K562 (cell line): ENCODE measurements around the gene DCUN1D1. TPM values are rescaled to one million over a fixed set of nuclear protein-coding genes. Genes with fewer than 3 reads are reported as not detected.

Experiments
- ARID3A ChIP-seq: IDR thresholded peaks from 2 replicates; pipeline ENCODE4 v1.6.1; 2012; ENCODE audit warnings: low read depth, low read length, improper control_type of control experiment, borderline replicate concordance
- BCOR ChIP-seq: fragments of 450-650 bp; IDR thresholded peaks from 2 replicates; pipeline ENCODE4 v1.6.1; 2016
- DACH1 ChIP-seq: fragments of 450-650 bp; IDR thresholded peaks from 2 replicates; pipeline ENCODE4 v1.6.1; 2018; ENCODE audit not compliant: partially characterized antibody
- MEIS2 ChIP-seq: fragments of 450-650 bp; IDR thresholded peaks from 2 replicates; pipeline ENCODE4 v1.6.1; 2014; ENCODE audit warnings: mild to moderate bottlenecking; ENCODE audit not compliant: partially characterized antibody
- OTX1 ChIP-seq: fragments of 450-650 bp; formaldehyde crosslinking; IDR thresholded peaks from 2 replicates; pipeline ENCODE4 v1.4.0; 2022; ENCODE audit warnings: mild to moderate bottlenecking
- SMC3 ChIP-seq: conservative IDR thresholded peaks from 2 replicates; pipeline ENCODE4 v1.6.1; 2011; ENCODE audit warnings: low read depth, low read length, improper control_type of control experiment; ENCODE audit not compliant: insufficient read depth
- TOE1 ChIP-seq, 2 experiments: fragments of 450-650 bp in 1 of 2; sonication (generic) in 1 of 2; formaldehyde crosslinking in 1 of 2; IDR thresholded peaks; 2 replicates each; pipeline versions ENCODE4 v1.7.1 to v1.8.0; 2016 to 2022; ENCODE audit warnings: borderline replicate concordance in 2 of 2, mild to moderate bottlenecking in 2 of 2, antibody characterized with exemption in 1 of 2, inconsistent platforms in 1 of 2, low read depth in 1 of 2, missing genetic modification reagents in 1 of 2, moderate library complexity in 1 of 2
- U2AF2 ChIP-seq: fragments of 200-400 bp; formaldehyde crosslinking; optimal IDR thresholded peaks from 2 replicates; pipeline ENCODE3; 2017; ENCODE audit warnings: low read depth, mild to moderate bottlenecking, low read length
- polyA plus RNA-seq, 8 experiments: library from polyadenylated mRNA; depleted of rRNA in 4 of 8; stranded (reverse) in 5 of 8; unstranded in 3 of 8; fragments of >200 nt; fragmentation: Nextera tagmentation in 2 of 8; fragmentation: Illumina TruSeq in 1 of 8; extraction: Ambion mirVana in 2 of 8; extraction: Trizol in 1 of 8; gene quantifications; 2 replicates each; pipeline versions ENCODE4 v1.2.1 to v1.2.3, GENCODE V29; 2011 to 2014; ENCODE audit warnings: inconsistent platforms in 1 of 8, missing spikeins in 1 of 8
- total RNA-seq, 7 experiments: library from RNA; depleted of rRNA in 6 of 7; stranded (reverse); fragments of >200 nt in 6 of 7; fragmentation: Illumina TruSeq in 2 of 7; extraction: Trizol in 2 of 7; gene quantifications; 2 replicates each; pipeline versions ENCODE4 v1.2.1 to v1.2.3, GENCODE V29; 2011 to 2021; ENCODE audit warnings: low replicate concordance in 1 of 7
- TF ChIP-seq, protein P1 (sequence below), 2 experiments: fragments of 450-650 bp; formaldehyde crosslinking in 1 of 2; IDR thresholded peaks; 2 replicates each; pipeline versions ENCODE4 v1.4.0 to v1.6.1; 2014 to 2020; ENCODE audit warnings: mild to moderate bottlenecking in 2 of 2, borderline replicate concordance in 1 of 2, low read depth in 1 of 2

Gene DCUN1D1
- total and polyA plus RNA-seq, 9 of the 15 experiments (the other 6 are each of a cell fraction or from before 2014, with no cell fraction given): 11.4 to 46.8 (median 28.2) TPM

GRCh38 chr3:182909318-182910040 lies 70.9 kb downstream of the DCUN1D1 start (continued):
- TF ChIP-seq, protein P1, sequence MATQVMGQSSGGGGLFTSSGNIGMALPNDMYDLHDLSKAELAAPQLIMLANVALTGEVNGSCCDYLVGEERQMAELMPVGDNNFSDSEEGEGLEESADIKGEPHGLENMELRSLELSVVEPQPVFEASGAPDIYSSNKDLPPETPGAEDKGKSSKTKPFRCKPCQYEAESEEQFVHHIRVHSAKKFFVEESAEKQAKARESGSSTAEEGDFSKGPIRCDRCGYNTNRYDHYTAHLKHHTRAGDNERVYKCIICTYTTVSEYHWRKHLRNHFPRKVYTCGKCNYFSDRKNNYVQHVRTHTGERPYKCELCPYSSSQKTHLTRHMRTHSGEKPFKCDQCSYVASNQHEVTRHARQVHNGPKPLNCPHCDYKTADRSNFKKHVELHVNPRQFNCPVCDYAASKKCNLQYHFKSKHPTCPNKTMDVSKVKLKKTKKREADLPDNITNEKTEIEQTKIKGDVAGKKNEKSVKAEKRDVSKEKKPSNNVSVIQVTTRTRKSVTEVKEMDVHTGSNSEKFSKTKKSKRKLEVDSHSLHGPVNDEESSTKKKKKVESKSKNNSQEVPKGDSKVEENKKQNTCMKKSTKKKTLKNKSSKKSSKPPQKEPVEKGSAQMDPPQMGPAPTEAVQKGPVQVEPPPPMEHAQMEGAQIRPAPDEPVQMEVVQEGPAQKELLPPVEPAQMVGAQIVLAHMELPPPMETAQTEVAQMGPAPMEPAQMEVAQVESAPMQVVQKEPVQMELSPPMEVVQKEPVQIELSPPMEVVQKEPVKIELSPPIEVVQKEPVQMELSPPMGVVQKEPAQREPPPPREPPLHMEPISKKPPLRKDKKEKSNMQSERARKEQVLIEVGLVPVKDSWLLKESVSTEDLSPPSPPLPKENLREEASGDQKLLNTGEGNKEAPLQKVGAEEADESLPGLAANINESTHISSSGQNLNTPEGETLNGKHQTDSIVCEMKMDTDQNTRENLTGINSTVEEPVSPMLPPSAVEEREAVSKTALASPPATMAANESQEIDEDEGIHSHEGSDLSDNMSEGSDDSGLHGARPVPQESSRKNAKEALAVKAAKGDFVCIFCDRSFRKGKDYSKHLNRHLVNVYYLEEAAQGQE (IDR thresholded peaks at IDR 0.05; ENCODE audit: borderline replicate concordance): peak; percentile 24; the same call in 1 of the 2 replicates
- TF ChIP-seq, protein P1 (CRISPR knock-in tag; IDR thresholded peaks at IDR 0.05; ENCODE audit: low read depth): no peak
- TF ChIP-seq DACH1 (no peak), SMC3 (0 out of 2 replicates have a peak, but pooled peaks have one; percentile 5), TOE1 (IDR thresholded peaks at IDR 0.05; ENCODE audit: borderline replicate concordance) (no peak), TOE1 (CRISPR knock-in tag; IDR thresholded peaks at IDR 0.05; ENCODE audit: borderline replicate concordance, low read depth) (no peak), ARID3A (peak; percentile 67; the same call in 1 of the 2 replicates), MEIS2 (peak; percentile 16), U2AF2 (no peak), BCOR (no peak), OTX1 (CRISPR knock-in tag) (no peak)
